IPS DF 6.9 (cell line): ENCODE measurements around the gene RBBP6.

Experiments
- DNase-seq: peaks from one replicate; pipeline ENCODE4 v3.0.0-alpha.2; 2013; ENCODE audit warnings: low read depth, low spot score
- H3K27ac ChIP-seq: one replicate; pipeline ENCODE4 v1.5.1; 2013; ENCODE audit warnings: low read length, control low read depth
- H3K27me3 ChIP-seq: 2 replicates; pipeline ENCODE4 v1.6.1; 2013; ENCODE audit warnings: mild to moderate bottlenecking, low read length; ENCODE audit not compliant: control insufficient read depth, insufficient read depth
- H3K36me3 ChIP-seq: 2 replicates; pipeline ENCODE4 v1.6.1; 2013; ENCODE audit warnings: low read length; ENCODE audit not compliant: control insufficient read depth, insufficient read depth
- H3K4me1 ChIP-seq: 2 replicates; pipeline ENCODE4 v1.6.1; 2013; ENCODE audit warnings: low read length; ENCODE audit not compliant: control insufficient read depth, insufficient read depth
- H3K4me3 ChIP-seq: 2 replicates; pipeline ENCODE4 v1.5.1; 2013; ENCODE audit warnings: mild to moderate bottlenecking, low read length
- H3K9me3 ChIP-seq: 2 replicates; pipeline ENCODE4 v1.6.1; 2013; ENCODE audit warnings: low read length, inconsistent platforms; ENCODE audit not compliant: control insufficient read depth, insufficient read depth
- WGBS: extraction: QIAGEN DNeasy Blood & Tissue Kit; methylation state at CpG from one replicate; pipeline ENCODE4 v1.1.7; 2013; ENCODE audit warnings: mixed read lengths, missing lambda C conversion rate; ENCODE audit not compliant: insufficient read length, insufficient coverage; 5-methylcytosine and 5-hydroxymethylcytosine counted together

The RBBP6 gene

GRCh38 chr16:24524855-24525677 lies 14.3 kb upstream of the RBBP6 start:
- DNase-seq: no peak
- no CpG with 5 or more reads among the region's 4 CpGs for WGBS
- Histone ChIP-seq H3K36me3 (no peaks in the 10 kb centered on the region), H3K4me1 (no peaks in the 10 kb centered on the region), H3K27me3 (no peaks in the 10 kb centered on the region), H3K9me3 (no peaks in the 10 kb centered on the region), H3K27ac (no peak overlapping the region), H3K4me3 (no peak overlapping the region)

GRCh38 chr16:24525970-24526559 lies 13.3 kb upstream of the RBBP6 start:
- Histone ChIP-seq H3K4me1 (no peaks in the 10 kb centered on the region), H3K27me3 (no peaks in the 10 kb centered on the region), H3K9me3 (no peaks in the 10 kb centered on the region), H3K4me3 (no peak overlapping the region), H3K27ac (no peak overlapping the region), H3K36me3 (no peaks in the 10 kb centered on the region)
- no CpG with 5 or more reads among the region's 7 CpGs for WGBS
- no peak for DNase-seq

- Histone ChIP-seq H3K27ac (no peak overlapping the region), H3K4me1 (no peaks in the 10 kb centered on the region), H3K9me3 (no peaks in the 10 kb centered on the region), H3K4me3 (no peak overlapping the region), H3K36me3 (no peaks in the 10 kb centered on the region), H3K27me3 (no peaks in the 10 kb centered on the region)
- no peak for DNase-seq
- no CpG with 5 or more reads among the region's 9 CpGs for WGBS
These were observed 12.5 kb upstream of the RBBP6 start for GRCh38 chr16:24526701-24527495.

GRCh38 chr16:24531166-24531565 lies 8.2 kb upstream of the RBBP6 start:
- H3K9me3 ChIP-seq: no peaks in the 10 kb centered on the region
- no peaks in the 10 kb centered on the region for H3K27me3 ChIP-seq
- H3K4me1 ChIP-seq: no peaks in the 10 kb centered on the region
- H3K36me3 ChIP-seq: no peaks in the 10 kb centered on the region
- H3K4me3 ChIP-seq: no peak overlapping the region
- no peak for DNase-seq
- H3K27ac ChIP-seq: no peak overlapping the region
- no CpG with 5 or more reads among the region's 1 CpG for WGBS

GRCh38 chr16:24534620-24535019 lies 4.7 kb upstream of the RBBP6 start:
- DNase-seq: no peak

GRCh38 chr16:24535827-24536226 lies 3.5 kb upstream of the RBBP6 start:
- Histone ChIP-seq H3K4me3 (no peak overlapping the region), H3K36me3 (no peaks in the 10 kb centered on the region), H3K4me1 (no peaks in the 10 kb centered on the region), H3K27ac (no peak overlapping the region), H3K9me3 (no peaks in the 10 kb centered on the region), H3K27me3 (no peaks in the 10 kb centered on the region)
- no CpG with 5 or more reads among the region's 4 CpGs for WGBS
- no peak for DNase-seq

More at GRCh38 chr16:24534620-24535019, 4.7 kb upstream of the RBBP6 start:
- Histone ChIP-seq H3K27ac (no peak overlapping the region), H3K9me3 (no peaks in the 10 kb centered on the region), H3K4me1 (no peaks in the 10 kb centered on the region), H3K36me3 (no peaks in the 10 kb centered on the region), H3K27me3 (no peaks in the 10 kb centered on the region), H3K4me3 (no peak overlapping the region)

- no peaks in the 10 kb centered on the region for H3K36me3 ChIP-seq
- no peaks in the 10 kb centered on the region for H3K9me3 ChIP-seq
- H3K27ac ChIP-seq: no peak overlapping the region
- no peaks in the 10 kb centered on the region for H3K4me1 ChIP-seq
- DNase-seq: no peak
- no CpG with 5 or more reads among the region's 5 CpGs for WGBS
- no peak overlapping the region for H3K4me3 ChIP-seq
- H3K27me3 ChIP-seq: no peaks in the 10 kb centered on the region
These were observed 2.7 kb upstream of the RBBP6 start for GRCh38 chr16:24536671-24537070.

- DNase-seq: no peak
- Histone ChIP-seq H3K4me3 (no peak overlapping the region), H3K9me3 (no peaks in the 10 kb centered on the region), H3K27me3 (no peaks in the 10 kb centered on the region), H3K4me1 (no peaks in the 10 kb centered on the region), H3K36me3 (no peaks in the 10 kb centered on the region), H3K27ac (no peak overlapping the region)
- WGBS: no CpG with 5 or more reads among the region's 16 CpGs
These were observed 1.7 kb upstream of the RBBP6 start for GRCh38 chr16:24537474-24538337.

- WGBS: no CpG with 5 or more reads among the region's 11 CpGs
- Histone ChIP-seq H3K9me3 (no peaks in the 10 kb centered on the region), H3K27me3 (no peaks in the 10 kb centered on the region), H3K4me1 (no peaks in the 10 kb centered on the region), H3K36me3 (no peaks in the 10 kb centered on the region), H3K27ac (no peak overlapping the region), H3K4me3 (peak overlapping the region; percentile 86; the same call in 1 of the 2 replicates)
- DNase-seq: peak; percentile 4
These were observed 541 bp upstream of the RBBP6 start for GRCh38 chr16:24538756-24539294.
